GM18498 (cell line): ENCODE results near the gene GPR157.
A peak's percentile ranks its signal among the peaks of the same experiment; 100 is the strongest.
"Not testable (repeated sequence)": the region's sequence is repeated elsewhere in the genome, so short reads cannot be mapped to it uniquely, and the experiment has no call there.

ENCODE experiments used
- ATAC-seq: cut with Tn5 transposase; IDR thresholded peaks from one replicate; pipeline ENCODE4 v1.9.1; 2021; ENCODE audit warnings: mild to moderate bottlenecking, moderate library complexity; ENCODE audit not compliant: unreplicated experiment

Gene GPR157

GRCh38 chr1:9146156-9146555 lies 17.3 kb upstream of the GPR157 start:
- ATAC-seq: no peak

DNA sequence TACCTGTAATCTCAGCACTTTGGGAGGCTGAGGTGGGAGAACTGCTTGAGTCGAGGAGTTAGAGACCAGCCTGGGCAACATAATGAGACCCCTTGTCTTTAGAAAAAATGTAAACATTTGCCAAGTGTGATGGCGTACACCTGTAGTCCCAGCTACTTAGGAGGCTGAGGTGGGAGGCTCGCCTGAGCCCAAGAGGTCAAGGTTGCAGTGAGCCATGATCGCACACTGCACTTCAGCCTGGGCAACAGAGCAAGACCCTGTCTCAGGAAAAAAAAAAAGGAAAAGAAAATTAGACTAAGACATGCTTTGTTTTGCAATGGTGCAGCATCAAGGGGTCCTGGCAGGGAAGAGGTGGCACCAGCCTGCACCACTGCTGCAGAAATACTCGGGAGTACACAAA lies 16.8 kb upstream of the GPR157 start:
- ATAC-seq: no peak

GRCh38 chr1:9145021-9145668 lies 16.2 kb upstream of the GPR157 start:
- no peak for ATAC-seq

GRCh38 chr1:9144494-9144893 lies 15.6 kb upstream of the GPR157 start:
- not testable (repeated sequence) for ATAC-seq

DNA sequence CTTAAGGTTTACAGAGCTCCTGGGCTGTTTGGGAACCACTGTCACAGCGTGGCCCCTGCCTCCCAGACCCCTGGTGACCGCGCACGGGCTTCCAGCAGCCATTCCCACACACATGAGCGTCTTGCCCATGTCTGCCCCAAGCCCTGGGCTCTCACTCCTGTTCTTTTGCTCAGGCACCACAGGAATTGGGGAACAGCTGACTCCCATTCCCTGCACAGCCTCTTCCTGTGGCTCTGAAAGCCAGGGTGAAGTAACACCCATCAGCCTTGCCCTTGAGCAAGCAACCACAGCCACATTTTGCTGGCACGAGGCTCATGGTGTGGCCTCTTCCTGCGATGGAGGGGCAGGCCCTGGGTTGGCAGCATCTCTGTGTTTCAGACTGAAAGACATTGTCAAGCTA lies 14.3 kb upstream of the GPR157 start:
- no peak for ATAC-seq

DNA sequence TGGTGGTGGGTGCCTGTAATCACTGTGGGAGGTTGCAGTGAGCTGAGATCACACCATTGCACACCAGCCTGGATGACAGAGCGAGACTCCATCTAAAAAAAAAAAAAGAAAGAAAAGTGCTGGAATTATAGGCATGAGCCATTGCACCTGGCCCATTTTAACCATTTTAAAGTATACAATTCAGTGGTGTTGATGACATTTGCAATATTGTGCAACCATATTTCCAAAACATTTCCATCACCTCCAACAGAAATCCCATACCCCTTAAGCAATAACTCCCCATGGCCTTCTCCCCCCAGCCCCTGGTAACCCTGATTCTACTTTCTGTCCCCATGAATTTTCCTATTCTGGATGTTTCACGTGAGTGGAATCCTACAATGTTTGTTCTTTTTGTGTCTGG lies 11.0 kb upstream of the GPR157 start:
- no peak for ATAC-seq

- no peak for ATAC-seq
These were observed 8.0 kb upstream of the GPR157 start for GRCh38 chr1:9136932-9137331.

- ATAC-seq: no peak
These were observed 6.4 kb upstream of the GPR157 start for GRCh38 chr1:9135073-9135836.

GRCh38 chr1:9133870-9134585 lies 5.1 kb upstream of the GPR157 start:
- ATAC-seq: no peak

DNA sequence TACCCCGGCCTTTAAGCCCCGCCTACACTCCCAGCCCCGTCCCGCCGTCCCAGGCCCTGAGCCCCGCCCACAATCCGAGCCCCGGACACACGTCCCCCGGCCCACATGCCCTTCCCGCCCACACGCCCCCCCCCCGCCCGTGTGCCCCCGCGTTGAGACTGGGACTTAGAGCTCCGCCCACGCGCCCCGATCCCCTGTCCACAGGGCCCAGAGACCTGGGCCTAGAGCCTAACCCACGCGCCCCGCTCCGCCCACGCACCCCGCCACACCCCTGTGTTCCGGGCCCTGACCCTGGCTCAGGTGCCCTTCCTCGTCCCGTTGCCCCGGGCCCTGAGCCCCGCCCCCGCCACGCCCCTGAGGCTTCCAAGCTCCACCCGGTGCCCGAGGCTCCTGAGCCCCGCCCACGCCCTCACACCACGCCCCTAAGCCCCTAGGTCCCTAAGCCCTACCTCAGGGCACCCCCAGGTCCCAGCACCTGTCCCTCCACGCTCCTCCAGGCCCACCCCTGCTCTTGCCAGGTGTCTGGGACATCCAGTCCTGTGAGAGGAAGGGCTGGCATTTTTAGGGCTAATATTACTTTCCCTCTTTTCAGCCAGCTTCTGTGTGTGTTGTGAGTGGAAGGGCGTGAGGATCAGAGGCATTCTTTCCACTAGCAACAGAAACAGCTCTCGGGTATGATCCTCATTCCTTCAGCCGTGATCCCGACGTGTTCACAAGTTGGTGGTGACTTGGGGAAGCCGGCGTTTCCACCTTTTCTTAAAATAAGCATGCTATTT lies 552 bp upstream of the GPR157 start:
- ATAC-seq: peak; percentile 72

DNA sequence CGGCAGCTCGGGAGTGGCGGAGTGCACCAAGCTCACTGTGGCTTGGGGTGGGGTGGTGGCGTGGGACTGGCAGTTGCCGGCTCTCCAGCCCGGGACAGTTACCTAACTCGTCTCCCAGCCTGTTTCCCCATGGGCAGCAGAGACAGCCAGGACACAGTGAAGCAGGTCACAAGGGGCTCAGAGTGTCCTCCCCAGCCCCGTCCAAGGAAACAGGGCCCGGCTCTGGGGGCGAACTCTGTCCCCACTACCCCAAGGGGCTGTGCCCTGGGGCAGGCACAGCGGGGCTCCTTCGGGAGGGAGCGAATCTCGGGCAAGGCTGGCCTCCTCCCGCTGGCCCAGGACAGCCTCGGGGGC lies 759 bp downstream of the GPR157 start:
- no peak for ATAC-seq

GRCh38 chr1:9127395-9128165 lies 1.3 kb downstream of the GPR157 start:
- no peak for ATAC-seq

DNA sequence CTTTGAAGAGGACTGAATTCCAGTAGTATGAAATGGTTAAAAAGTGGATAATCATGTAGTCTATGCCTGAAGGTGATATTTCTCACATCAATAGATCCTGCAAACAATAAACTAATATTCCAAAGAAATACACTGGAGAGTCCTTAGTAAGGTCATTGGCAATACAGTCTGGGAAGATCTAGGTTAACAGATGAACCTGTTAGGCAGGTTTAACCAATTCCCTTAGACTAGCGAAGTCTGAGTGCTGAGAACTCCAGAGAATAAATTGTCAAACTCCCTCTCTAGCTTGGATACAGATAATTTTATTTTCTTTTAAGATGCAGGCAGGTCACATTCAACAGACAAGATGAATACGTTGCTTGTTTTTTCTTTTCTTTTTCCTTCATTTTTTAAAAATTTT lies 2.4 kb downstream of the GPR157 start:
- no peak for ATAC-seq

DNA sequence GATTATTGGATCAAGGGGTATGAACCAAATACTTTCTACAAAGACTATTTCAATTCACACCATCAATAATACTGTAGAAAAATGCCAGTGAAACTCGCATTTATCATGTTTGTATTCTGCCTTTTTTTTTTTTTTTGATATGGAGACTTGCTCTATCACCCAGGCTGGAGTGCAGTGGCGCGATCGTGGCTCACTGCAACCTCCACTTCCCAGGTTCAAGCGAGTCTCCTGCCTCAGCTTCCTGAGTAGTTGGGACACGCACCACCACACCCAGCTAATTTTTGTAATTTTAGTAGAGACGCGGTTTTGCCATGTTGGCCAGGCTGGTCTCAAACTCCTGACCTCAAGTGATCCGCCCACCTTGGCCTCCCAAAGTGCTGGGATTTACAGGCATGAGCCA lies 3.1 kb downstream of the GPR157 start:
- not testable (repeated sequence) for ATAC-seq

DNA sequence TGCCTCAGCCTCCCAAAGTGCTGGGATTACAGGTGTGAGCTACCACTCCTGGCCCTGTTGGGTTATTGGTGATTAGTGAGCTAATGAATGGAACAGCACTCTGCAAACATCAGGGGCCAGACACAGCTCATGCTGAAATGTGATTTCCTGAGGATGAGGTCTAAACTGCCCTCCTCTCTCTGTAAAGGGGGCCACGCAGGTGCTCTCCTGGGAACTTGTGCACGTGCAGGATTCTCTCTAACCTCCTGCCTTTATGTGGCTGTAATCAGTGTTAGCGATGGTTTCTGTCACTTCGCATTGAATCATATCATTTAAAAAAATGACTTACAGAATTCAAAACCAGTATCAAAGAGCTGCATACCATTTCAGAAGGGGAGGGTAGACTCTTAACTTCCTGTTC lies 3.6 kb downstream of the GPR157 start:
- no peak for ATAC-seq

DNA sequence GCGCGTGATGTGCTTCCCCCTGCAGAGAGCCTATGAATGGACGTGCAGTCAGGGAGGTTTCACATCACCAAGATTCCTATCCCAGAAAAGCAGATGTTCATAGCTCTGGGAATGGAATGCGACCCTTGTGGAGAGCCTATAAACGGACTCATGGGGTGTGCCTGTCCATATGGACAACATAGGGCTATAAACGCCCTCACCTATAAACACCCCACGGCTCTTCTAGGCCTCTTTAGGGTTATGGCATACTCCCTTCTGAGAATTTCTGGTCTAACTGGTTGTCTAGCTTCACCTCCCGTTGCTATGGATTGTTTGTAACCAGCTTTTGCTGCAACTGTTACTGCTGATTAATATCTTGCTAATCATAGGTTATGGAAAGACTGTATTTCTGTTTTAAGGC lies 4.5 kb downstream of the GPR157 start:
- ATAC-seq: not testable (repeated sequence)

- not testable (repeated sequence) for ATAC-seq
These were observed 5.2 kb downstream of the GPR157 start for GRCh38 chr1:9123665-9124064.

- ATAC-seq: peak; percentile 70
These were observed 7.1 kb downstream of the GPR157 start for GRCh38 chr1:9121496-9122409.

DNA sequence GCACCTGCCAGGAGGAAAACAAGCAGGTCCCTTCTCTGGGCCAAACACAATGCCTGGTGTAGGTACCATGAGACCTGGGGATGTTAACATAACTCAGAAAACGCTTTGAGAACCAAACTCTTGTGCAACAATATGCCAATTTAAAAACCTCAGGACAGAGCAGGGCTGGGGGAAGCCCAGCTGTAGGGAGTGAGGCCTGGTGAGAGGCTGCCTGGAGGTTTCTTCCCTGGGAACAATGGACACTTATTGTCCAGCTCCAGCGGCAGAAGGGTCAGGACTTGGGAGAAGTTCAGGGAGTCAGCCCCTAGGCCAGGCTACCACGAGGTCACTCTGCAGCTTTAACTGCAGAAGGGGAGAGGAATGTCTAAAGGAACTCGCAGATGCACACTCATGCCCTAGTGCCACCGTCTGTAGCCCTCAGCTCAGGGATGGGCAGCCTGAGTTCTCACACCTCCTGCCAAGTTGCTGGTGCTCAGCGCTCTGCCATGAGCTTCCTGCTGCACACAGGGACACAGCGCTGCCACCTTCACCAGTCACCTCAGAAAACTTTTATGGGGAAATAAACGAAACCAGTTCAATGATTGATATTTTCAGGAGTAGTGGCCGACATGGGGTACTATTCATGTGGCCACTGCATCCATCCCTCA lies 8.5 kb downstream of the GPR157 start:
- no peak for ATAC-seq
